KOPT-K1 (cell line): ENCODE results near the gene RPS6KB1.
"Not testable (repeated sequence)": the region's sequence is repeated elsewhere in the genome, so short reads cannot be mapped to it uniquely, and the experiment has no call there.

Experiments
- H3K27ac ChIP-seq: fragments of 200-600 bp; sonication (generic); 2 replicates; pipeline ENCODE4 v1.5.1; 2016; ENCODE audit warnings: antibody characterized with exemption, mild to moderate bottlenecking, low read depth, low read length; ENCODE audit not compliant: poor library complexity, severe bottlenecking
- H3K36me3 ChIP-seq: fragments of 200-600 bp; sonication (generic); 2 replicates; pipeline ENCODE4 v1.5.1; 2017; ENCODE audit warnings: antibody characterized with exemption, mild to moderate bottlenecking, low read length, moderate library complexity; ENCODE audit not compliant: insufficient read depth
- H3K9me3 ChIP-seq: fragments of 200-600 bp; sonication (generic); 2 replicates; pipeline ENCODE4 v1.5.1; 2017; ENCODE audit warnings: antibody characterized with exemption, low read length, mild to moderate bottlenecking; ENCODE audit not compliant: insufficient read depth, poor library complexity, severe bottlenecking

The RPS6KB1 gene

GRCh38 chr17:59893676-59894100 lies 767 bp downstream of the RPS6KB1 start:
- Histone ChIP-seq H3K36me3 (peaks cover 29% of the 10 kb centered on the region), H3K27ac (peak overlapping the region; percentile 80)

GRCh38 chr17:59897090-59897489 lies 4.2 kb downstream of the RPS6KB1 start:
- Histone ChIP-seq H3K27ac (no peak overlapping the region), H3K36me3 (peaks cover 41% of the 10 kb centered on the region), H3K9me3 (no peaks in the 10 kb centered on the region)

More at GRCh38 chr17:59893676-59894100, 767 bp downstream of the RPS6KB1 start:
- H3K9me3 ChIP-seq: no peaks in the 10 kb centered on the region

- Histone ChIP-seq H3K9me3 (no peaks in the 10 kb centered on the region), H3K27ac (no peak overlapping the region), H3K36me3 (peaks cover 41% of the 10 kb centered on the region)
Observed at GRCh38 chr17:59899099-59899498, 6.2 kb downstream of the RPS6KB1 start.

GRCh38 chr17:59901604-59902003 lies 8.7 kb downstream of the RPS6KB1 start:
- H3K36me3 ChIP-seq: peaks cover 43% of the 10 kb centered on the region

GRCh38 chr17:59903455-59903854 lies 10.5 kb downstream of the RPS6KB1 start:
- H3K36me3 ChIP-seq: peaks cover 54% of the 10 kb centered on the region
- H3K9me3 ChIP-seq: no peaks in the 10 kb centered on the region
- H3K27ac ChIP-seq: no peak overlapping the region

More at GRCh38 chr17:59901604-59902003, 8.7 kb downstream of the RPS6KB1 start:
- no peaks in the 10 kb centered on the region for H3K9me3 ChIP-seq
- H3K27ac ChIP-seq: no peak overlapping the region

GRCh38 chr17:59907467-59907866 lies 14.5 kb downstream of the RPS6KB1 start:
- H3K36me3 ChIP-seq: peaks cover 58% of the 10 kb centered on the region
- no peaks in the 10 kb centered on the region for H3K9me3 ChIP-seq
- no peak overlapping the region for H3K27ac ChIP-seq

GRCh38 chr17:59914274-59914854 lies 21.4 kb downstream of the RPS6KB1 start:
- H3K9me3 ChIP-seq: no peaks in the 10 kb centered on the region
- H3K36me3 ChIP-seq: peaks cover 92% of the 10 kb centered on the region
- H3K27ac ChIP-seq: no peak overlapping the region

- Histone ChIP-seq H3K36me3 (peaks cover 97% of the 10 kb centered on the region), H3K9me3 (no peaks in the 10 kb centered on the region), H3K27ac (no peak overlapping the region)
Observed at GRCh38 chr17:59916446-59916845, 23.5 kb downstream of the RPS6KB1 start.

GRCh38 chr17:59920637-59921036 lies 27.7 kb downstream of the RPS6KB1 start:
- H3K9me3 ChIP-seq, H3K27ac ChIP-seq: not testable (repeated sequence)
- H3K36me3 ChIP-seq: peaks cover 97% of the 10 kb centered on the region

GRCh38 chr17:59930121-59930520 lies 37.2 kb downstream of the RPS6KB1 start:
- H3K9me3 ChIP-seq, H3K27ac ChIP-seq: not testable (repeated sequence)
- peaks cover 100% of the 10 kb centered on the region for H3K36me3 ChIP-seq

GRCh38 chr17:59930768-59931167 lies 37.8 kb downstream of the RPS6KB1 start:
- not testable (repeated sequence) for H3K9me3 ChIP-seq, H3K27ac ChIP-seq
- peaks cover 99% of the 10 kb centered on the region for H3K36me3 ChIP-seq

GRCh38 chr17:59933317-59933716 lies 40.4 kb downstream of the RPS6KB1 start:
- not testable (repeated sequence) for H3K27ac ChIP-seq, H3K9me3 ChIP-seq
- peaks cover 99% of the 10 kb centered on the region for H3K36me3 ChIP-seq

- not testable (repeated sequence) for H3K27ac ChIP-seq, H3K9me3 ChIP-seq
- peaks cover 95% of the 10 kb centered on the region for H3K36me3 ChIP-seq
Observed at GRCh38 chr17:59940697-59941096, 47.8 kb downstream of the RPS6KB1 start.

GRCh38 chr17:59941131-59941530 lies 48.2 kb downstream of the RPS6KB1 start:
- Histone ChIP-seq H3K36me3 (peaks cover 95% of the 10 kb centered on the region), H3K27ac (no peak overlapping the region), H3K9me3 (no peaks in the 10 kb centered on the region)

- H3K9me3 ChIP-seq, H3K27ac ChIP-seq: not testable (repeated sequence)
- H3K36me3 ChIP-seq: peaks cover 91% of the 10 kb centered on the region
Observed at GRCh38 chr17:59946433-59946832, 53.5 kb downstream of the RPS6KB1 start.

GRCh38 chr17:59947310-59947709 lies 54.4 kb downstream of the RPS6KB1 start:
- peaks cover 90% of the 10 kb centered on the region for H3K36me3 ChIP-seq
- not testable (repeated sequence) for H3K9me3 ChIP-seq, H3K27ac ChIP-seq
